ENCODE data around the gene THSD1. TPM values are rescaled to one million over a fixed set of nuclear protein-coding genes. Genes with fewer than 3 reads are reported as not detected.

THSD1 gene
- total and polyA plus RNA-seq, 9 of the 15 experiments (the other 6 are each of a cell fraction or from before 2014, with no cell fraction given) = 0.01 to 0.11 (median 0.04) TPM; not detected in 2

GRCh38 chr13:52454820-52455676 is 49.1 kb upstream of the THSD1 start, which contains the start of gene CKAP2 (continued):
- TF ChIP-seq, protein P1, sequence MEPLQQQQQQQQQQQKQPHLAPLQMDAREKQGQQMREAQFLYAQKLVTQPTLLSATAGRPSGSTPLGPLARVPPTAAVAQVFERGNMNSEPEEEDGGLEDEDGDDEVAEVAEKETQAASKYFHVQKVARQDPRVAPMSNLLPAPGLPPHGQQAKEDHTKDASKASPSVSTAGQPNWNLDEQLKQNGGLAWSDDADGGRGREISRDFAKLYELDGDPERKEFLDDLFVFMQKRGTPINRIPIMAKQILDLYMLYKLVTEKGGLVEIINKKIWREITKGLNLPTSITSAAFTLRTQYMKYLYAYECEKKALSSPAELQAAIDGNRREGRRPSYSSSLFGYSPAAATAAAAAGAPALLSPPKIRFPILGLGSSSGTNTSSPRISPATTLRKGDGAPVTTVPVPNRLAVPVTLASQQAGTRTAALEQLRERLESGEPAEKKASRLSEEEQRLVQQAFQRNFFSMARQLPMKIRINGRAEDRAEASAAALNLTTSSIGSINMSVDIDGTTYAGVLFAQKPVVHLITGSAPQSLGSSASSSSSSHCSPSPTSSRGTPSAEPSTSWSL (CRISPR knock-in tag; IDR thresholded peaks at IDR 0.05; ENCODE audit: borderline replicate concordance) = no peak
- TF ChIP-seq, protein P2, sequence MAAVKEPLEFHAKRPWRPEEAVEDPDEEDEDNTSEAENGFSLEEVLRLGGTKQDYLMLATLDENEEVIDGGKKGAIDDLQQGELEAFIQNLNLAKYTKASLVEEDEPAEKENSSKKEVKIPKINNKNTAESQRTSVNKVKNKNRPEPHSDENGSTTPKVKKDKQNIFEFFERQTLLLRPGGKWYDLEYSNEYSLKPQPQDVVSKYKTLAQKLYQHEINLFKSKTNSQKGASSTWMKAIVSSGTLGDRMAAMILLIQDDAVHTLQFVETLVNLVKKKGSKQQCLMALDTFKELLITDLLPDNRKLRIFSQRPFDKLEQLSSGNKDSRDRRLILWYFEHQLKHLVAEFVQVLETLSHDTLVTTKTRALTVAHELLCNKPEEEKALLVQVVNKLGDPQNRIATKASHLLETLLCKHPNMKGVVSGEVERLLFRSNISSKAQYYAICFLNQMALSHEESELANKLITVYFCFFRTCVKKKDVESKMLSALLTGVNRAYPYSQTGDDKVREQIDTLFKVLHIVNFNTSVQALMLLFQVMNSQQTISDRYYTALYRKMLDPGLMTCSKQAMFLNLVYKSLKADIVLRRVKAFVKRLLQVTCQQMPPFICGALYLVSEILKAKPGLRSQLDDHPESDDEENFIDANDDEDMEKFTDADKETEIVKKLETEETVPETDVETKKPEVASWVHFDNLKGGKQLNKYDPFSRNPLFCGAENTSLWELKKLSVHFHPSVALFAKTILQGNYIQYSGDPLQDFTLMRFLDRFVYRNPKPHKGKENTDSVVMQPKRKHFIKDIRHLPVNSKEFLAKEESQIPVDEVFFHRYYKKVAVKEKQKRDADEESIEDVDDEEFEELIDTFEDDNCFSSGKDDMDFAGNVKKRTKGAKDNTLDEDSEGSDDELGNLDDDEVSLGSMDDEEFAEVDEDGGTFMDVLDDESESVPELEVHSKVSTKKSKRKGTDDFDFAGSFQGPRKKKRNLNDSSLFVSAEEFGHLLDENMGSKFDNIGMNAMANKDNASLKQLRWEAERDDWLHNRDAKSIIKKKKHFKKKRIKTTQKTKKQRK (IDR thresholded peaks at IDR 0.05; ENCODE audit: borderline replicate concordance, low read depth, low read length) = no peak
- TF ChIP-seq FOS (IDR thresholded peaks at IDR 0.05; ENCODE audit: extremely low read depth, insufficient read length) (peak; percentile 81), SETDB1 (IDR thresholded peaks at IDR 0.05; ENCODE audit: low read length) (no peak), ZNF512 (tag; IDR thresholded peaks at IDR 0.05) (no peak), ERF (CRISPR knock-in tag; IDR thresholded peaks at IDR 0.05) (no peak), DACH1 (IDR thresholded peaks at IDR 0.05; ENCODE audit: partially characterized antibody) (no peak), RFX1 (IDR thresholded peaks at IDR 0.05) (no peak), EHMT2 (IDR thresholded peaks at IDR 0.05) (no peak), UBTF (IDR thresholded peaks at IDR 0.05; ENCODE audit: borderline replicate concordance in 1 of 2, low read depth in 2 of 2, low read length in 2 of 2) (0 out of 4 replicates have a peak, but pooled peaks of 1 of the 2 experiments have one; percentile 42), NR3C1 (CRISPR knock-in tag; IDR thresholded peaks at IDR 0.05) (no peak)
- TF ChIP-seq, protein P3, sequence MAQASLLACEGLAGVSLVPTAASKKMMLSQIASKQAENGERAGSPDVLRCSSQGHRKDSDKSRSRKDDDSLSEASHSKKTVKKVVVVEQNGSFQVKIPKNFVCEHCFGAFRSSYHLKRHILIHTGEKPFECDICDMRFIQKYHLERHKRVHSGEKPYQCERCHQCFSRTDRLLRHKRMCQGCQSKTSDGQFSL (CRISPR knock-in tag; IDR thresholded peaks at IDR 0.05) = no peak; the same call in 1 of the 2 replicates
- TF ChIP-seq, protein P3 (tag; IDR thresholded peaks at IDR 0.05) = no peak
- TF ChIP-seq, protein P4, sequence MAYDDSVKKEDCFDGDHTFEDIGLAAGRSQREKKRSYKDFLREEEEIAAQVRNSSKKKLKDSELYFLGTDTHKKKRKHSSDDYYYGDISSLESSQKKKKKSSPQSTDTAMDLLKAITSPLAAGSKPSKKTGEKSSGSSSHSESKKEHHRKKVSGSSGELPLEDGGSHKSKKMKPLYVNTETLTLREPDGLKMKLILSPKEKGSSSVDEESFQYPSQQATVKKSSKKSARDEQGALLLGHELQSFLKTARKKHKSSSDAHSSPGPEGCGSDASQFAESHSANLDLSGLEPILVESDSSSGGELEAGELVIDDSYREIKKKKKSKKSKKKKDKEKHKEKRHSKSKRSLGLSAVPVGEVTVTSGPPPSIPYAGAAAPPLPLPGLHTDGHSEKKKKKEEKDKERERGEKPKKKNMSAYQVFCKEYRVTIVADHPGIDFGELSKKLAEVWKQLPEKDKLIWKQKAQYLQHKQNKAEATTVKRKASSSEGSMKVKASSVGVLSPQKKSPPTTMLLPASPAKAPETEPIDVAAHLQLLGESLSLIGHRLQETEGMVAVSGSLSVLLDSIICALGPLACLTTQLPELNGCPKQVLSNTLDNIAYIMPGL (CRISPR knock-in tag; IDR thresholded peaks at IDR 0.05) = no peak

Measured in K562 (cell line).